ENCODE results near the gene NLK.

- TF ChIP-seq, protein P1, sequence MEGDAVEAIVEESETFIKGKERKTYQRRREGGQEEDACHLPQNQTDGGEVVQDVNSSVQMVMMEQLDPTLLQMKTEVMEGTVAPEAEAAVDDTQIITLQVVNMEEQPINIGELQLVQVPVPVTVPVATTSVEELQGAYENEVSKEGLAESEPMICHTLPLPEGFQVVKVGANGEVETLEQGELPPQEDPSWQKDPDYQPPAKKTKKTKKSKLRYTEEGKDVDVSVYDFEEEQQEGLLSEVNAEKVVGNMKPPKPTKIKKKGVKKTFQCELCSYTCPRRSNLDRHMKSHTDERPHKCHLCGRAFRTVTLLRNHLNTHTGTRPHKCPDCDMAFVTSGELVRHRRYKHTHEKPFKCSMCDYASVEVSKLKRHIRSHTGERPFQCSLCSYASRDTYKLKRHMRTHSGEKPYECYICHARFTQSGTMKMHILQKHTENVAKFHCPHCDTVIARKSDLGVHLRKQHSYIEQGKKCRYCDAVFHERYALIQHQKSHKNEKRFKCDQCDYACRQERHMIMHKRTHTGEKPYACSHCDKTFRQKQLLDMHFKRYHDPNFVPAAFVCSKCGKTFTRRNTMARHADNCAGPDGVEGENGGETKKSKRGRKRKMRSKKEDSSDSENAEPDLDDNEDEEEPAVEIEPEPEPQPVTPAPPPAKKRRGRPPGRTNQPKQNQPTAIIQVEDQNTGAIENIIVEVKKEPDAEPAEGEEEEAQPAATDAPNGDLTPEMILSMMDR (IDR thresholded peaks at IDR 0.05), result peak in 1 of 7 experiments; percentile 8
- TF ChIP-seq POLR2A (IDR thresholded peaks at IDR 0.05), result no peak
These were observed 94.4 kb downstream of the NLK start for GRCh38 chr17:28136923-28137322.

Data from body of pancreas (tissue), 4 donors.